ACC112 (cell line): ENCODE measurements around the gene BCL2.

ENCODE experiments used
- H2AFZ ChIP-seq: fragments of 200-600 bp; sonication (generic); one replicate; pipeline ENCODE4 v1.6.0; 2017; ENCODE audit warnings: antibody characterized with exemption, low read length; ENCODE audit not compliant: unreplicated experiment
- H3K27ac ChIP-seq: fragments of 200-600 bp; sonication (generic); 2 replicates; pipeline ENCODE4 v1.5.1; 2014; ENCODE audit warnings: low read depth, mild to moderate bottlenecking, antibody characterized with exemption, low read length, moderate library complexity
- H3K27me3 ChIP-seq: fragments of 200-600 bp; sonication (generic); 2 replicates; pipeline ENCODE4 v1.6.1; 2014; ENCODE audit warnings: mild to moderate bottlenecking, antibody characterized with exemption, low read length, moderate library complexity, mixed read lengths; ENCODE audit not compliant: insufficient read depth
- H3K36me3 ChIP-seq: fragments of 200-600 bp; sonication (generic); 2 replicates; pipeline ENCODE4 v1.6.1; 2016; ENCODE audit warnings: mild to moderate bottlenecking, antibody characterized with exemption, low read length, moderate library complexity, mixed read lengths; ENCODE audit not compliant: insufficient read depth
- H3K4me1 ChIP-seq: fragments of 200-600 bp; sonication (generic); one replicate; pipeline ENCODE4 v1.6.1; 2016; ENCODE audit warnings: low read length, mixed read lengths; ENCODE audit not compliant: insufficient read depth, unreplicated experiment, control insufficient read depth
- H3K4me3 ChIP-seq: fragments of 200-600 bp; sonication (generic); 2 replicates; pipeline ENCODE4 v1.5.1; 2014; ENCODE audit warnings: mild to moderate bottlenecking, low read depth, low read length
- H3K79me2 ChIP-seq: fragments of 200-600 bp; sonication (generic); one replicate; pipeline ENCODE4 v1.6.0; 2016; ENCODE audit warnings: low read length; ENCODE audit not compliant: control insufficient read depth, unreplicated experiment, insufficient read depth

The BCL2 gene

GRCh38 chr18:63082366-63083019, 237.1 kb downstream of the BCL2 start:
- Histone ChIP-seq H3K79me2 (no peaks in the 10 kb centered on the region), H3K4me1 (no peaks in the 10 kb centered on the region), H2AFZ (no peak overlapping the region), H3K27me3 (peaks cover 30% of the 10 kb centered on the region), H3K36me3 (no peaks in the 10 kb centered on the region), H3K27ac (no peak overlapping the region), H3K4me3 (no peak overlapping the region)

- no peaks in the 10 kb centered on the region for H3K36me3 ChIP-seq
- H2AFZ ChIP-seq: no peak overlapping the region
- H3K4me1 ChIP-seq: no peaks in the 10 kb centered on the region
- no peak overlapping the region for H3K4me3 ChIP-seq
- no peaks in the 10 kb centered on the region for H3K79me2 ChIP-seq
- no peak overlapping the region for H3K27ac ChIP-seq
- peaks cover 22% of the 10 kb centered on the region for H3K27me3 ChIP-seq
Measured at GRCh38 chr18:63079114-63079513, 240.5 kb downstream of the BCL2 start.

DNA sequence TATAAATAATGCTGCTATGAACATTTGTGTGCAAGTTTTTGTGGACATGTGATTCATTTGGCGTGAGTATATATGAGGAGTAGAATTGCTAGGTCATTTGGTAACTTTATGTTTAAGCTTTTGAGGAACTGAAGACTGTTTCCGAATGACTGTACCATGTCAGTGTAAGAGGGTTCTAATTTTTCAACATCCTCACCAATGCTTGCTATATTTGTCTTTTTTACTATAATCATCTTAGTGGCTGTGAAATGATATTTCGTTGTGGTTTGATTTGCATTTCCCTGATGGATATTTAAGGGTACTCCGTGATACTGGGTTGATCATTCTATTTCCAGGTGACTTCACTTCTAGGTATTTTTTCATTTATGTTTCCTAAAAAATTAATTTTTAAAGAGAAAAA, 241.1 kb downstream of the BCL2 start:
- H3K27me3 ChIP-seq: peaks cover 22% of the 10 kb centered on the region
- no peaks in the 10 kb centered on the region for H3K4me1 ChIP-seq
- H3K27ac ChIP-seq: no peak overlapping the region
- H3K4me3 ChIP-seq: no peak overlapping the region
- no peaks in the 10 kb centered on the region for H3K79me2 ChIP-seq
- no peaks in the 10 kb centered on the region for H3K36me3 ChIP-seq
- H2AFZ ChIP-seq: no peak overlapping the region

- peaks cover 18% of the 10 kb centered on the region for H3K27me3 ChIP-seq
- H3K4me3 ChIP-seq: peak overlapping the region; percentile 74
- H3K36me3 ChIP-seq: no peaks in the 10 kb centered on the region
- no peak overlapping the region for H3K27ac ChIP-seq
- H2AFZ ChIP-seq: no peak overlapping the region
- H3K79me2 ChIP-seq: no peaks in the 10 kb centered on the region
- H3K4me1 ChIP-seq: no peaks in the 10 kb centered on the region
Measured at GRCh38 chr18:63074981-63075404, 244.6 kb downstream of the BCL2 start.

GRCh38 chr18:63073481-63073880, 246.1 kb downstream of the BCL2 start:
- no peaks in the 10 kb centered on the region for H3K4me1 ChIP-seq
- no peak overlapping the region for H2AFZ ChIP-seq
- peaks cover 14% of the 10 kb centered on the region for H3K27me3 ChIP-seq
- H3K27ac ChIP-seq: no peak overlapping the region
- no peaks in the 10 kb centered on the region for H3K36me3 ChIP-seq
- H3K79me2 ChIP-seq: no peaks in the 10 kb centered on the region
- no peak overlapping the region for H3K4me3 ChIP-seq
